ENCODE data around the gene ZSCAN5B.
"Not testable (repeated sequence)": the region's sequence is repeated elsewhere in the genome, so short reads cannot be mapped to it uniquely, and the experiment has no call there.

The ZSCAN5B gene, protein sequence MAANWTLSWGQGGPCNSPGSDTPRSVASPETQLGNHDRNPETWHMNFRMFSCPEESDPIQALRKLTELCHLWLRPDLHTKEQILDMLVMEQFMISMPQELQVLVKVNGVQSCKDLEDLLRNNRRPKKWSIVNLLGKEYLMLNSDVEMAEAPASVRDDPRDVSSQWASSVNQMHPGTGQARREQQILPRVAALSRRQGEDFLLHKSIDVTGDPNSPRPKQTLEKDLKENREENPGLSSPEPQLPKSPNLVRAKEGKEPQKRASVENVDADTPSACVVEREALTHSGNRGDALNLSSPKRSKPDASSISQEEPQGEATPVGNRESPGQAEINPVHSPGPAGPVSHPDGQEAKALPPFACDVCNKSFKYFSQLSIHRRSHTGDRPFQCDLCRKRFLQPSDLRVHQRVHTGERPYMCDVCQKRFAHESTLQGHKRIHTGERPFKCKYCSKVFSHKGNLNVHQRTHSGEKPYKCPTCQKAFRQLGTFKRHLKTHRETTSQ

DNA sequence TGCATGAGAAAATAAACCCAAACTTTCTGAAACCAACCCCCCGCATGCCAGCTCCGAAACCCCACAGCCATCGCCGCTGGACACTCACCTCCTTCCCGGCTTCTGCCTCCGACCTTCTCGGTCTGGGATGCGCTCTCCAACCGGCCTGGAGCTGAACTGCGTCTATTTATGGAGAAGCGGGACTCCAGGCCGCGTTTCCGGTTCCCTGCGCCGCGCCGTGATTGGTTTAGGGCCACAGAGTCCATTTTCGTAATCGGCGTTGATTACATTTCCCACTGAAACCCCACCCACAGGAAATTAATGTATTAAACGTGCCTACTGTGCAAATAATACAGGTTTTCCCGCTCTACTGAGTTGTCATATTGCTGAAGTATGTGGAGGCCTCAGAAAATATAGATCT lies at the start of gene ZSCAN5B:
TSS of gene ZSCAN5B (minus strand) at position 138 of the 400 bp plus-strand sequence. CDS start 4,731 bp downstream, outside the sequence.
- not testable (repeated sequence) for DNase-seq (ENCODE audit: low spot score)

DNA sequence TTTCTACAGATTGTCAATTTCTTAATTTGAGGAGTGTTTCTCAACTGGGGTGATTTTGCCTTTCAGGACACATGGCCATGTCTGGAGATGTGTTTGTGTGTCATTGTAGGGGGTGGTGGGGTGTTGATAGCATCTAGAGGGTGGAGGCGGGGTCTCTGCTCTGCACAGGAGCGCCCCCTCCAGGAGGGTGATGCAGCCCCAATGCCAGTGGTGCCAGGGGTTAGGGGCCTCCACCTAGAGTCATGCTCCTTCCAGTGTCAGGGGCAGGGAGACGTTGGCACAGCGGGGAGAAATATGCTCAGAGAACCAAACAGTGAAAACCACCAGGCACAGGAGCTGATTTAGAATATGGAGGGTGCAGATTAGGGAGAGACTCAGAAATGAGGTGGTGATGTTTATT lies 48.2 kb upstream of the ZSCAN5B start:
- not testable (repeated sequence) for DNase-seq (ENCODE audit: low spot score)

DNA sequence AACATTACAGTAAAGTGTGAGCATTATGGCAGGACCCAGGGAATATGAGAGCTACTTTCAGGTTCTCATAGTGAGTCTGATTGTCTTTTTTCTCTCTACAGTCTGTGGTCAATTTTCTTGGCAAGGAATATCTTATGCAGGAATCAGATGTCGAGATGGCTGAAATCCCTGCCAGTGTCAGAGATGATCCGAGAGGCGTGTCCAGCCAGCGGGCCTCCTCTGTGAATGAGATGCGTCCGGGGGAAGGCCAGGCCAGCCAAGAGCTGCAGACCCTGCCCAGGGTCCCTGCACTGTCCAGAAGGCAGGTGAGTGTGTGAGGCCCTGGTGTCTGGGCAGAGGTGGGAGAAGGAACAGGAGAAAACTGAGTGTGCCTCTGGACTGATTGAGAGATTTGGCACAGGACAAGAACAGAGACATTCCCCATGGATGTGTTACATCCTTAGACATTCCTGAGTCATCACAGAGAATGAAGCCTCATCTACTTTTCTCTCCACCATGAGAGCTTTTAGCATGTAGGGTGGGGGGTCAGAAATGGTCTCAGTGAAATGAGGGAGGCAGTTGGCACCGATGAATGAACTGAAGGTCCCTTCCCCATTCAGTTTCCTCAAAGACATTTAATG lies 47.6 kb upstream of the ZSCAN5B start:
- DNase-seq (ENCODE audit: low spot score), result no peak

DNA sequence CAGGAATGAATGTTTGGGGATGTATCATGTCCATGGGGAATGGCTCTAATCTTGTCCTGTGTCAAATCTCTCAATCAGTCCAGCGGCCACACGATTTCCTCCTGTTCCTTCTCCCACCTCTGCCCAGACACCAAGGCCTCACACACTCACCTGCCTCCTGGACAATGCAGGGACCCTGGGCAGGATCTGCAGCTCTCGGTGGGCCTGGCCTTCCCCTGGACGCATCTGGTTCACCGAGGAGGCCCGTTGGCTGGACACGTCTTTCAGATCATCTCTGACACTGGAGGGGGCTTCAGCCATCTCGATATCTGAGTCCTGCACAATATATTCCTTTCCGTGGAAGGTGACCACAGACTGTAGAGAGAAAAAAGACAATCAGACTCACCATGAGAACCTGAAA lies 25.9 kb upstream of the ZSCAN5B start:
- no peak for DNase-seq (ENCODE audit: low spot score)

DNA sequence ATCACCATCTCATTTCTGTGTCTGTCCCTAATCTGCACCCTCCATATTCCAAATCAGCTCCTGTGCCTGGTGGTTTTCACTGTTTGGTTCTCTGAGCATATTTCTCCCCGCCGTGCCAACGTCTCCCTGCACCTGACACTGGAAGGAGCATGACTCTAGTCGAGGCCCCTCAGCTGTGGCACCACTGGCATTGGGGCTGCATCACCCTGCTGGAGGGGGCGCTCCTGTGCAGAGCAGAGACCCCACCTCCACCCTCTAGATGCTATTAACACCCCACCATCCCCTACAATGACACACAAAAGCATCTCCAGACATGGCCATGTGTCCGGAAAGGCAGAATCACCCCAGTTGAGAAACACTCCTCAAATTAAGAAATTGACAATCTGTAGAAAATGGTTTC lies 25.3 kb upstream of the ZSCAN5B start:
- DNase-seq (ENCODE audit: low spot score), result no peak

DNA sequence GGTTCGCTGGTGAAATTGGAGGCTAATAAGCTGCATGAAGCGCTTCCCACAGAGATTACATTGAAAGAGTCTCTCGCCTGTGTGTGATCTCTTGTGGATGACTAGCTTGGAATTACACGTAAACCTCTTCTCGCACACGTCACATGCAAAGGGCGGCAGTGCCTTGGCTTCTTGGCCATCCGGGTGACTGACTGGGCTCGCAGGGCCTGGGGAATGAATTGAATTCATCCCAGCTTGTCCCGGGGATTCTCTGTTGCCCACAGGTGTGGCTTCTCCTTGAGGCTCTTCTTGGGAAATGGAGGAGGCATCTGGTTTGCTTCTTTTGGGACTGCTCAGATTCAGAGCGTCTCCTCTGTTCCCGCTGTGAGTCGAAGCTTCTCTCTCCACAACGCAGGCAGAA lies 24.3 kb upstream of the ZSCAN5B start:
- DNase-seq (ENCODE audit: low spot score), result no peak

DNA sequence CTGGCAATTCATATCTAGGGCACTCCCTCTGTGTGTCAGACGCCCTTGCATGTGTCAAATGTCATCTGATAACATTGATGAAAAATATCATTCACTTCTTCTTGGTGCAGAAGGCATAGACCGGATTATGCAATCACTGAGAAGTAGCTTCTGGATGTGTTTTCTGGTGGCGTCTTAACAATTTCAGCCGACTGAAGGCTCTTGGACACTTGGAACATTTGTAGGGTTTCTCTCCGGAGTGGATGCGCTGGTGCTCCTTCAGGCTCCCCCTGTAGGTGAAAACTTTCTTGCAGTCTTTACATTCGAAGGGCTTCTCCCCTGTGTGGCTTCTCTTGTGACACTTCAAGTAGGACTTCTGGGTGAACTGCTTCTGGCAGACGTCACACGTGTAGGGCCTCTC lies 23.9 kb upstream of the ZSCAN5B start:
- DNase-seq (ENCODE audit: low spot score), result not testable (repeated sequence)

DNA sequence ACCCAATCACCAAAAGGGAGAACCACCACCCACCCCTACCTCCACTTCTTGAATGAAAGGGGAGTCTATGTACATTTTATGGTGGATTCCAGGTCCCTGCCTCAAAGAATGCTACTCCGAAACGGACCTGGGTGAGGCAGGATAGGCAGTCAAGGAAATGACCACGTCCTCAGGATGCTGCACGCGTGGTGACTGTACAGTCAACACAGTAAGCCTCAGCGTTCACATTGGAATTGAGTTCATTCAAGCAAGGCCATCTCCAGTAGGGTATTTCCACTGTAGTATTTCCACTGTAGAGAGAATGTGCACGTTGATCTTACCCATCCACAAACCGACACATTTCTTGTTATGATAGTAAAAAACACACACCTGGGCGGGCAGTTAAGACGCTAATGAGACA lies 21.4 kb upstream of the ZSCAN5B start:
- no peak for DNase-seq (ENCODE audit: low spot score)

DNA sequence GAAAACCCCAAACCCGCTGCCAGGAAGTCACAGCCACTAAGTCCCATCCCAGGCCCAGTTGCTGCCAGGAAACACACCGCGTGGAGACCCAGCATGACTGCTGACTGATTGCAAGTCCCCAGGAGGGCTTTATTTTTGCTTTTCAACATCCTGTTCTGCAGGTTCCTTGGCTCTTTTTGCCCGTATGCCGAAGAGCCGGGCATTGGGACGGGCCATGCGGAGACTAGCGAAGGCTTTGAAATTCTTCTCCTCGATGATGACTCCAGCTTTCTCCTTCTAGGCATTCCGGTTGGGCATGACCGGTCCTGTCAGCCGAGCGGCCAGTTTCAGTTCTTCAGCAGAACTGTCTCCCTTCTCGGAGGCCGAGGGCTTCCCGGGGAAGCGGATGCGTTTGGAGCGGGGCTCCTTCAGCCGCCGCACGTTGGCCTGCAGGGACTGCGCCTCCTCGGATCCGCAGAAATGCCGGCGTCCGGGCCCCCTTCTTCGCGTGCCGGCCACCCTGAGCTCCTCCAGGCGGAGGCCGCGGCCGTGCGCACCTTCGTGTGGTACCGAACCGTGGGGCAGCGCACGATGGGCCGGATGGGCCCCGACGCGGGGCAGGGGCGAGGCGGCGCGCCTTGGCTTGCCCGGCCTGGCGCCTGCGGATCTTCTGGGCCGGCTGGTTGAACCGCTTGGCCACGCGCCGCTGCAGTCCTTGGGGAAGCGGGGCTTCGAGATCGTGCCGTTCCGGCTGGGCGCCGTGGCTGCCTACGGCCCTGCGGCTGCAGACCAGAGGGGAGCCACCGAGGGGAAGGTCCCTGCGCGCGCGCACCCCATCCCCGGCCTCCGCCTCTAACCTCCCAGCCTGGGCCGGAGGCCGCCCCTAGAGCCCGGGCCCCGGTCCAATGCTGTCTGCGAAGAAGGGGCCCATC lies 19.7 kb upstream of the ZSCAN5B start:
- no peak for DNase-seq (ENCODE audit: low spot score)

DNA sequence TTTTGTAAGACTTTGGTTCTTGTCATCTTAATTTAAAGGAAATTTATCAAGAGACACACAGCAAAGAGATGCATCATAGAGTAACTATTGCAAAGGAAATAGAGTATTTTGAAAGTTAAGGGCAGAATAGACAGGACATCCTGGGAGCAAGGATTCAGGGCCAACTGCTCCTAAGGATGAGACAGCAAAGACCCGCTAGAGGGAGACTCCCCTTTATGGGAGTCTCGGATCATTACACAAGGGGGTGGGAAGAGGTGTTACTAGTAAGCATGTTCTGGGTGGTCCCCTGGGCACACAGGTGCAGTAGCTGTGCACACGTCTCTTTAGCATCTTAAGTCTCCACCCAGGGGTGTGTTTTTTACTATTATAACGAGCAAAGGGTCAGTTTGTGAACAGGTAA lies 14.1 kb upstream of the ZSCAN5B start:
- no peak for DNase-seq (ENCODE audit: low spot score)

DNA sequence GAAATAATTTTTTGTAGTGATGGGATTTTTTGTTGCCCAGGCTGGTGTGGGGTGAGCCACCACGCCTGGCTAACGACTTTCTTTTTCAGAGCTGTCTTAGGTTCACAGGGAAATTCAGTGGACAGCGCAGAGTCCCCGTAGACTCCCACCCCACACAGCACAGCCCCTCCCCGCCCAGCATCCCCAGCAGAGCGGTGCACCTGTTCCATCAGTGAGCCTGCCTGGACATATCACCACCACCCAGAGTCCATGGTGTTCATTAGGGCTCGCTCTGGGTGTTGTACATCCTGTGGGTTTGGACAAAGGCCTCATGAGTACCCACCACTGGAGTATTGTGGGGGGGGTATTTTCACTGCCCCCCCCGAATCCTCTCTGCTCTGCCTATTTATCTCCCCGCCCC lies 12.5 kb upstream of the ZSCAN5B start:
- not testable (repeated sequence) for DNase-seq (ENCODE audit: low spot score)

DNA sequence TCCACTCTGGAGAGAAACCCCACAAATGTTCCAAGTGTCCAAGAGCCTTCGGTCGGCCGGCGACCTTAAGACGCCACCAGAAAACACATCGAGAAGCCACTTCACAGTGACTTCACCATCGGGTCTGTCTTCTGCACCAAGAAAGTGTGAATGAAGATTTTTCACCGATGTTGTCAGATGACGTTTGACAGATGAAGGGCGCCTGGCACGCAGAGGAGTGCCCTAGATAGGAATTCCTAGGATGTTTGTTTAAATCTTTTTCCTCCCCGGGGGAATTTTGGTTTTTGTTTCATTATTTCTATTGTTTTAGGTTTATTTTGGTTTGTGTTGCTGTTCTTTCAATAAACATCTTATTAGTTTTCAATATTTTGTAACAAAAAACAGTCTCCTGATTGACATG lies 11.5 kb upstream of the ZSCAN5B start:
- DNase-seq (ENCODE audit: low spot score), result no peak

DNA sequence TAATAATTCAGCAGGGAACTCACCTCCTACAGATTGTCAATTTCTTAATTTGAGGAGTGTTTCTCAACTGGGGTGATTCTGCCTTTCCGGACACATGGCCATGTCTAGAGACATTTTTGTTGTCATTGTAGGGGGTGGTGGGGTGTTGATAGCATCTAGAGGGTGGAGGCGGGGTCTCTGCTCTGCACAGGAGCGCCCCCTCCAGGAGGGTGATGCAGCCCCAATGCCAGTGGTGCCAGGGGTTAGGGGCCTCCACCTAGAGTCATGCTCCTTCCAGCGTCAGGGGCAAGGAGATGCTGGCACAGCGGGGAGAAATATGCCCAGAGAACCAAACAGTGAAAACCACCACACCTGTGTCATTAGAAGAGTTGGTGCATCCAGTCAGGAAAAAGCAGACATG lies 10.0 kb upstream of the ZSCAN5B start:
- not testable (repeated sequence) for DNase-seq (ENCODE audit: low spot score)

DNA sequence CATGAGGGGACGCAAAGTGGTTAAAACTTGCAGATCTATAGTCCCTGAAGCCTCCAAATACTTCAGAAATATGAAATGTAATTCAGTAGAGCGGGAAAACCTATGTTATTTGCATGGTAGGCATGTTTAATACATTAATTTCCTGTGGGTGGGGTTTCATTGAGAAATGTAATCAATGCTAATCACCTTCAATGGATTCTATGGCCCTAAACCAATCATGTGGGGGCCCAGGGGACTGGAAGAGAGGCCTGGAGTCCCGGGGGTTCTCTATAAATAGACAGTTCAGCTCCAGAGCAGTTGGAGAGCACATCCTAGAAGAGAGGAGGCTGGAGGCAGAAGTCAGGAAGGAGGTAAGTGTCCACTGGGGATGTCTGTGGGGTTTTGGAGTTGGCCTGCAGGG lies 4.4 kb upstream of the ZSCAN5B start, which contains the start of gene ZSCAN5C:
TSS of gene ZSCAN5C (plus strand) at position 301 of the 400 bp plus-strand sequence. CDS start 3,641 bp downstream, outside the sequence.
- DNase-seq (ENCODE audit: low spot score), result no peak

DNA sequence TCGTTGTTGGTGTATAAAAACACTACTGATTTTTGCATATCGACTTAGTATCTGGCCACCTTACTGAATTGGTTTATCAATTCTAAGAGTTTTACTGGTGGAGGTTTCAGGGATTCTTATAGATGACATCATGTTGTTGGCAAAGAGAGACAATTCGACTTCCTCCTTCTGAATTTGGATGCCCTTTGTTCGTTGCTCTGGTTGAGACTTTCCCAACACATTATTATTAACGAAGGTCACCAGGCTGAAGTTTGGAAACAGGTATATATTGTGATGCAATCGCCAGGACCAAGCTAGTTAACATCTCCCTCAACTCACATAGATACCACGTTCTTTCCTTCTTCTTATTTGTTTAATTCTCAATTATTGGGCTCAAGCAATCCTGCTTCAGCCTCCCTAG lies 2.1 kb upstream of the ZSCAN5B start:
- DNase-seq (ENCODE audit: low spot score), result no peak

DNA sequence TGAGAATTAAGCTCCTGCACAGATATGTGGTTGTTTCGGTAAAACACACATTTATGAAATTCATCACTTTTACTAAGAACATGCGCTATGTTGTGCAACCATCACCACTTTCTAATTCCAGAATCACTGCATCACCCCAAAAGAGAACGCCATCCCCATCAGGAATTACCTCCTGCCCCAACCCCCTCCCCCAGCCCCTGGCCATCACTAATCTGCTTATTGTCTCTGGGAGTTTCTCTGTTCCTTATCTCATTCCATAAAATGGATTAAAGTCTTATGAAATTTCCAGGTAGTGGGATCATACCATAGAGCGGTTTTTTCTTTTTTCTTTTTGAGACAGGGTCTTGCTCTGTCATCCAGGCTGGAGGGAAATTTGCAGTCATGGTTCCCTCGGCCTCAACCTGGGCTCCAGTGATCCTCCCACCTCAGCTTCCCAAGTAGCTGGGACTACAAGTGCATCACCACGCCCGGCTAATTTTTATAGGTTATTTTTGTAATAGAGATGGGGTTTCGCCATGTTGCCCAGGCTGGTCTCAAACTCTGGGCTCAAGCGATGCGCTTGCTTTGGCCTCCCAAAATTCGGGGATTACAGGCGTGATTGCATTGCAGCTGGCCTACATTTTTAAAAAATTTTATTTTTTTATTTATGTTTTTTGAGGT lies 3.5 kb downstream of the ZSCAN5B start:
- no peak for DNase-seq (ENCODE audit: low spot score)

DNA sequence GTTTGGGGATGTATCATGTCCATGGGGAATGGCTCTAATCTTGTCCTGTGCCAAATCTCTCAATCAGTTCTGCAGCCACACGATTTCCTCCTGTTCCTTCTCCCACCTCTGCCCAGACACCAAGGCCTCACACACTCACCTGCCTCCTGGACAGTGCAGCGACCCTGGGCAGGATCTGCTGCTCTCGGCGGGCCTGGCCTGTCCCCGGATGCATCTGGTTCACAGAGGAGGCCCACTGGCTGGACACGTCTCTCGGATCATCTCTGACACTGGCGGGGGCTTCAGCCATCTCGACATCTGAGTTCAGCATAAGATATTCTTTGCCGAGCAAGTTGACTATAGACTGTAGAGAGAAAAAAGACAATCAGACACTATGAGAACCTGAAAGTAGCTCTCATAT lies 5.9 kb downstream of the ZSCAN5B start:
- DNase-seq (ENCODE audit: low spot score), result no peak

DNA sequence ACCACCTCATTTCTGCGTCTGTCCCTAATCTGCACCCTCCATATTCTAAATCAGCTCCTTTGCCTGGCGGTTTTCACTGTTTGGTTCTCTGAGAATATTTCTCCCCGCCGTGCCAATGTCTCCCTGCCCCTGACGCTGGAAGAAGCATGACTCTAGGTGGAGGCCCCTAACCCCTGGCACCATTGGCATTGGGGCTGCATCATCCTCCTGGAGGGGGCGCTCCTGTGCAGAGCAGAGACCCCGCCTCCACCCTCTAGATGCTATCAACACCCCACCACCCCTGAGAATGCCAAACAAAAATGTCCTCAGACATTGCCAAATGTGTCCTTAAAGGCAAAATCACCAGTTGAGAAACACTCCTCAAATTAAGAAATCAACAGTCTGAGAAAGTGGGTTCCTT lies 6.5 kb downstream of the ZSCAN5B start:
- no peak for DNase-seq (ENCODE audit: low spot score)

DNA sequence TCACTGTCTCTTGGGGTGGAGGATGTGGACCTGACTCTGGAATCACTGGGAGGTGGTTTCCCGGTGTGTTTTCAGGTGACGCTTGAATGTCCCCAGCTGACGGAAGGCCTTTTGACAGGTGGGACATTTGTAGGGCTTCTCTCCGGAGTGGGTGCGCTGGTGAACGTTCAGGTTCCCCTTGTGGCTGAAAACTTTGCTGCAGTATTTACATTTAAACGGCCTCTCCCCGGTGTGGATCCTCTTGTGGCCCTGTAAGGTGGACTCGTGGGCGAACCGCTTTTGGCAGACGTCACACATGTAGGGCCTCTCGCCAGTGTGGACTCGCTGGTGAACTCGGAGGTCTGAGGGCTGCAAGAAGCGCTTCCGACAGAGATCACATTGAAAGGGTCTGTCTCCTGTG lies 7.8 kb downstream of the ZSCAN5B start:
- no peak for DNase-seq (ENCODE audit: low spot score)

DNA sequence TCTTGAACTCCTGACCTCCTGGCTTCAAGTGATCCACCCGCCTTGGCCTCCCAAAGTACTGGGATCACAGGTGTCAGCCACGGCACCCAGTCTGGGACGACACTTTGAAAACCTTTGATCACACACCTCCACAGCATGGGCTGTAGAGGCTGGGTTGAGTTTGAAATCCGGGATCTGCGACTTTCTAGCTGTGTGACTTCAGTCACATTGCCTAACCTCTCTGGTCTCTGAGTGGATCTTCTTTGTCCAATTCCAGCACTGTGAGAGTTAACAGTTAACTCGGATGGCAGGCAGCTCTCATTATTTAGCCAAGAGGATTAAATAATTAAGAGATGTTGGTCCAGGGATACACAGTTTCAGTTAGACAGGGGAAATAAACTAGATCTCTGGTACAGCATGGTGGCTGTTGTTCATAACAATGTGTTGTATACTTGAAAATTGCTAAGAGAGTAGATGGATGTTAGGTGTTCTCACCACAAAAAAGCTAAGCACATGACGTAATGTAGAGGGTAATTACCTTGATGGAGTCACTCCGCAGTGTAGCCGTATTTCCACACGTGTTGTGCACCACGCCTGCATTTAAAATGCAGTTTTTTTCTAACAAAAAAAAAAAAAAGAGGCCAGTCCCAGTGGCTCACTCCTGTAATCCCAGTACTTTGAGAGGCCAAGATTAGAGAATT lies 19.9 kb downstream of the ZSCAN5B start:
- DNase-seq (ENCODE audit: low spot score), result no peak

DNA sequence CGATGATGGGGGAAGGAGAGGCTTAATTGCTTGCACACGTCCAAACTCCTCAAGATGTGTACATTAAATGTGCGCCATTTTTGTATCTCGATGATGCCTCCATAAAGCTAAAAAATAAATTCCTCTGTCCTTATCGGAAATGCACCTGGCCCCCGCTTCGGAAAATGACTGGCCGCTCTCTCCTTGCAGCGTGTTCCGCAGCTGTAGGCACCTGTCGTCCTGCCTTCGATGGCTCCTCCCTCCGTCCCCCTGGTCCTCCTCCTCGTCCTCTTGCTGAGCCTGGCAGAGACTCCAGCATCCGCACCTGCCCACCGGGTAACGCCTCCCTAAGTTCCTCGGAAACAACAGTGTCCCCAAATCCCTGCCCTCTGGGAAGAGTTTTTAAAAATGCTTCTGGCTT lies 20.7 kb downstream of the ZSCAN5B start:
- no peak for DNase-seq (ENCODE audit: low spot score)

Data from COLO829 (cell line).